PFSK-1 (cell line): ENCODE data around the gene STARD3.

Experiments used
- FOXP2 ChIP-seq: optimal IDR thresholded peaks from 2 replicates; pipeline ENCODE3; 2011; ENCODE audit warnings: borderline replicate concordance, control low read depth, inconsistent platforms; ENCODE audit not compliant: insufficient read depth; ENCODE audit errors: extremely low read length, extremely low read depth
- POLR2AphosphoS5 ChIP-seq: IDR thresholded peaks from 2 replicates; pipeline ENCODE4 v1.6.1; 2012; ENCODE audit warnings: low read depth, mild to moderate bottlenecking, control low read depth, low read length, moderate library complexity
- SIN3A ChIP-seq: IDR thresholded peaks from 2 replicates; pipeline ENCODE4 v1.6.1; 2012; ENCODE audit warnings: mild to moderate bottlenecking, low read length, moderate library complexity, borderline replicate concordance; ENCODE audit not compliant: insufficient read depth
- TAF1 ChIP-seq: IDR thresholded peaks from 2 replicates; pipeline ENCODE4 v1.6.1; 2012; ENCODE audit warnings: low read length, control low read depth, borderline replicate concordance; ENCODE audit not compliant: insufficient read depth
- TF ChIP-seq, protein P1 (sequence below), 2 experiments: IDR thresholded peaks; 2 replicates each; pipeline versions ENCODE4 v1.6.1 to v1.8.0; 2011 to 2012; ENCODE audit warnings: low read depth in 2 of 2, low read length in 2 of 2, control low read depth in 1 of 2, inconsistent platforms in 1 of 2, mild to moderate bottlenecking in 1 of 2, moderate library complexity in 1 of 2; ENCODE audit not compliant: insufficient read depth in 1 of 2

The STARD3 gene

DNA sequence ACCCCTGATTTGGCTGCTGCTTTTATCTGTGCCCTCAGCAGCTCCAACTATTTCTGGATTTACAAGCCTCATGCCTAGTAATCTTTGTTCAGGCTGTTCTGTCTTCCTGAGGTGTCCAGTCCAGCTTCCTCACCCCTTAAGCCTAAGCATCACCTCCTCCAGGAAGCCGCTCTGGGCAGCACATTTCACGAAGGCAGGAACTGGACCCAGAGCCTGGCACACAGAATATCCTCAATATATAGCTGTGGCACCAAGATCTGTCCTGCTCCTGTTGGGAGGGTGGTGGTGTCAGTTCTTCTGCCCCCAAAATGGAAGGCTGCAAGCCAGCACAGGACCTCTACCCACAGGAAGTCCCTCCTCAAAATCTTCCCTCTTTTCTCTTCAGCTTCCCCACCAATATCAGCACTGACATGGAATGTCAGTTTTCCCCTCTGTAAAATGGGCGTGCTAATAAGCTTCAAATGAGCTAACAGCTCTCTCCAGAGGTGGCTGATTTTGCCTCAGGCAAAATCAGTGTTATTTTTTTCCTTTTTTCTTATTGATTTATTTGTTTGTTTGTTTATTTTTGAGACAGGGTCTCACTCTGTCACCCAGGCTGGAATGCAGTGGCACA, 22.3 kb upstream of the STARD3 start:
- TF ChIP-seq POLR2AphosphoS5 (no peak), FOXP2 (no peak), TAF1 (no peak), SIN3A (no peak)
- TF ChIP-seq, protein P1, sequence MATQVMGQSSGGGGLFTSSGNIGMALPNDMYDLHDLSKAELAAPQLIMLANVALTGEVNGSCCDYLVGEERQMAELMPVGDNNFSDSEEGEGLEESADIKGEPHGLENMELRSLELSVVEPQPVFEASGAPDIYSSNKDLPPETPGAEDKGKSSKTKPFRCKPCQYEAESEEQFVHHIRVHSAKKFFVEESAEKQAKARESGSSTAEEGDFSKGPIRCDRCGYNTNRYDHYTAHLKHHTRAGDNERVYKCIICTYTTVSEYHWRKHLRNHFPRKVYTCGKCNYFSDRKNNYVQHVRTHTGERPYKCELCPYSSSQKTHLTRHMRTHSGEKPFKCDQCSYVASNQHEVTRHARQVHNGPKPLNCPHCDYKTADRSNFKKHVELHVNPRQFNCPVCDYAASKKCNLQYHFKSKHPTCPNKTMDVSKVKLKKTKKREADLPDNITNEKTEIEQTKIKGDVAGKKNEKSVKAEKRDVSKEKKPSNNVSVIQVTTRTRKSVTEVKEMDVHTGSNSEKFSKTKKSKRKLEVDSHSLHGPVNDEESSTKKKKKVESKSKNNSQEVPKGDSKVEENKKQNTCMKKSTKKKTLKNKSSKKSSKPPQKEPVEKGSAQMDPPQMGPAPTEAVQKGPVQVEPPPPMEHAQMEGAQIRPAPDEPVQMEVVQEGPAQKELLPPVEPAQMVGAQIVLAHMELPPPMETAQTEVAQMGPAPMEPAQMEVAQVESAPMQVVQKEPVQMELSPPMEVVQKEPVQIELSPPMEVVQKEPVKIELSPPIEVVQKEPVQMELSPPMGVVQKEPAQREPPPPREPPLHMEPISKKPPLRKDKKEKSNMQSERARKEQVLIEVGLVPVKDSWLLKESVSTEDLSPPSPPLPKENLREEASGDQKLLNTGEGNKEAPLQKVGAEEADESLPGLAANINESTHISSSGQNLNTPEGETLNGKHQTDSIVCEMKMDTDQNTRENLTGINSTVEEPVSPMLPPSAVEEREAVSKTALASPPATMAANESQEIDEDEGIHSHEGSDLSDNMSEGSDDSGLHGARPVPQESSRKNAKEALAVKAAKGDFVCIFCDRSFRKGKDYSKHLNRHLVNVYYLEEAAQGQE (IDR thresholded peaks at IDR 0.05; ENCODE audit: insufficient read depth in 1 of 2, low read depth in 2 of 2, low read length in 2 of 2), result no peak

DNA sequence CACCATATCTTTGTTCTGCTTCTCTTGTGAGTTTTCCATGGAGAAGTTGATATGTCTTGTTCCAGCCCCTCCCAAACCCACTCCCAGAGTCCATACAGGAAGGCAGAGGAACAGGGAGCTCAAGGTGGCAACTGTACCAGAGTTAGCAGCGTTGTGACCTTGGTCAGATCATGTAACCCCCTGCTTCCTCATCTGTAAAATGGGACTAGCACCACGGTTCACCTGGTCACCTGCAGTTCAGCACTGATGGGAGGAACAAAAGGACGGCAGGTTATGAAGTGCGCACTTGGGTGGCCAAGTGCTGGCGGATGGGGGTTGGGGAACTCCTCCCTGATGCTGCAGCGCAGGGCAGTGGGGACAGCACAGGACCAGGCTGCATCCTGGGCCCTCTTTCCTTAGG, 21.5 kb upstream of the STARD3 start:
- TF ChIP-seq, protein P1 (IDR thresholded peaks at IDR 0.05; ENCODE audit: insufficient read depth in 1 of 2, low read depth in 2 of 2, low read length in 2 of 2), result no peak
- no peak for TF ChIP-seq SIN3A
- TF ChIP-seq TAF1, result no peak
- TF ChIP-seq POLR2AphosphoS5, result no peak
- no peak for TF ChIP-seq FOXP2

DNA sequence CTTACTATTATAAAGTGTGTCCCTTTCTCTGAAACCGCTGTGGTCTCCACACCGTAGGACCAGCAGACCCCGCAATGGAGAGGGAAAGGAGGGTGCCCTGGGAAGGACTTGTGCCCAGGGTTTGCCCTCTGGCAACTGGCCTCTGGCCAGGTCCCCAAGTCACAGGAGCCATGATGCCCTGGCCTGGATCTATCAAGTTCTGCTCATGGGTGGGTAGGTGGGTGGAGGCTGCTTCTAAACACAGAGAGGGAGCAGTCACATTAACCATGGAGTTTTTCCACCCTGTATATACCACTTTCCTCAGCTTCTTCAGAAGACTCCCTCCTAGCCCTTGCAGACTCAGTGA, 19.9 kb upstream of the STARD3 start:
- TF ChIP-seq FOXP2 (no peak), SIN3A (no peak), TAF1 (no peak), POLR2AphosphoS5 (no peak)
- TF ChIP-seq, protein P1 (IDR thresholded peaks at IDR 0.05; ENCODE audit: insufficient read depth in 1 of 2, low read depth in 2 of 2, low read length in 2 of 2), result no peak

DNA sequence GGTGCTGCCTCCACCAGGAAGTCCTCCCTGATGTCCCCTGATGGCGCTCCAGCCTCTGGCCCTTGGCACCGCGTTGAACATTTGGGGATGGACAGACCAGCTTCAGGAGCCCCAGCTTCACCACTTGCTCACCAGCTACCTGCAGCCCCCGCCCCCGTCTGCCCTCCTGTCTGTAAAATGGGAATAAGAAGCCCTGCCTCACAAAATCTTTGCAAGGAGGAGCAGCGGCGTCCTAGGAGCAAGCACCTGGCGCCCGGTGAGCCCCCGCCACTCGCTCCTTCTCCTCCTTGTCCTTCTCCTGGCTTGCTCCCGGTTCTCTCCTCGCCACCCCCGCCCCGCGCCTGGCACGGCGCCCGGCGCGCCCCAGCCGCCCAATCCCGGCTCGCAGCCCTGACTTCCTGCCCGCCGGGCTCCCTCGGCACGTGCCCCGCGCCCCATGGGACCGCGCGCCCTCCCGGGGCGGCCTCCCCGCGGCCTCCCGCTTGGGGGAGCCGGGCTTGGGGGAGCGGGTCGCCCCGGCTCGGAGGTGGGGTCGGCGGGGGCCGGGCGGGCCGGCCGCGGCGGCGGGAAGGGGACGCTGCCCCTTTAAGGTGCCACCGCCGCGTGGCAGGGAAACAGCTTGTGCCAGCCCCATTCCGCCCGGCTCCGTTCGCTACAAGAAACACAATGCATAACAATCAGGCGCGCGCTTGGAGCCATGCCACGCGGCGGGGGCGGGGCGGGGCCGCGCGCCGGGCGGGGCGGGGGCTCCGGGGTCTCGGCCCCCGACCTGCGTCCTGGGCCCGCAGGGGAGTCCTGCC, 19.3 kb upstream of the STARD3 start:
- TF ChIP-seq FOXP2 (no peak), TAF1 (no peak), SIN3A (no peak), POLR2AphosphoS5 (no peak)
- TF ChIP-seq, protein P1 (IDR thresholded peaks at IDR 0.05; ENCODE audit: insufficient read depth in 1 of 2, low read depth in 2 of 2, low read length in 2 of 2), result no peak
